Measurements from ENCODE around the gene GLIS2. TPM values are rescaled to one million over a fixed set of nuclear protein-coding genes. Genes with fewer than 3 reads are reported as not detected.

The GLIS2 gene
- total RNA-seq, 1 donor, result under 0.01 TPM

DNA sequence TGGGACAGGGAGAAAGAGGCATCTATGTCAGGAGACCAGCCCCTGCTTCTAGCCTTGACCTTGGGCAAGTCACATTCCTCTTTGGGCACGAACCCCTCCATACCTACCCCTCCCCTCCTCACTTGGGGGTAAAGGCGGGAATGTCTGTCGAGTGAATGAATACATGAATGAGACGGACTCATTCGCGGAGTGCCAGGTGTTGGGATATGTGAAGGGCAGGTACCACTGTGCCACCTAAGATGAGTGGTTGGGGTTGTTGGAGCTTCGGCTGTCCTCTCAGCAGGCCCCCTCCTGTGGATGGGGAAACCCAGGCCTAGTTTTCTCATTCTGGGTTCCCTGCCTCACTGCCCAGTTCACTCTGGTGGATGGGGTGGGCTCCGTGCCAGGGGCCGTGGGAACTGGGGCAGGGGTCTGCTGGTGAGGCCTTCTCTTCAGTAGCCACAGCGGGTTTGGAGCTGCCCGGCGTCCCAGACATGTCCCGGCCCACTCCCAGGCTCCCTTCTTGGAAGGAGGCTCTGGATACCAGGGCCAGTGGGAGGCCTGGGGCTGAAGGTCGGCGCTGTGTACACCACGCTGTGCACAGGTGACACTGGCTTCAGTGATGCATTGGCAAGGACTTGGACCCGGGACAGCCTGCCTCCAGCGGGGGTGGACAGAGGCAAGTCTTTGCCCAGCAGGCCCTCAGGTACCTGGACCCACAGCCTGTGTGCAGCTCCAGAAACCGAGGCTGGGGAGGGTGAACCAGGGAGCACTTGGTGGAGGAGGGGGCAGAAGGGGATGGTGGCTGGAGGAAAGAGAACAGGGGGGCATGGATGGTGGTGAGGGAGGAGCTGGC, 5.6 kb downstream of the GLIS2 start:
- Histone ChIP-seq H3K27me3 (ENCODE audit: insufficient read depth, low read length) (peaks cover 7% of the 10 kb centered on the region), H3K4me1 (ENCODE audit: insufficient read depth, low read length) (peaks cover 17% of the 10 kb centered on the region), H3K4me3 (ENCODE audit: low read length) (no peak overlapping the region)

DNA sequence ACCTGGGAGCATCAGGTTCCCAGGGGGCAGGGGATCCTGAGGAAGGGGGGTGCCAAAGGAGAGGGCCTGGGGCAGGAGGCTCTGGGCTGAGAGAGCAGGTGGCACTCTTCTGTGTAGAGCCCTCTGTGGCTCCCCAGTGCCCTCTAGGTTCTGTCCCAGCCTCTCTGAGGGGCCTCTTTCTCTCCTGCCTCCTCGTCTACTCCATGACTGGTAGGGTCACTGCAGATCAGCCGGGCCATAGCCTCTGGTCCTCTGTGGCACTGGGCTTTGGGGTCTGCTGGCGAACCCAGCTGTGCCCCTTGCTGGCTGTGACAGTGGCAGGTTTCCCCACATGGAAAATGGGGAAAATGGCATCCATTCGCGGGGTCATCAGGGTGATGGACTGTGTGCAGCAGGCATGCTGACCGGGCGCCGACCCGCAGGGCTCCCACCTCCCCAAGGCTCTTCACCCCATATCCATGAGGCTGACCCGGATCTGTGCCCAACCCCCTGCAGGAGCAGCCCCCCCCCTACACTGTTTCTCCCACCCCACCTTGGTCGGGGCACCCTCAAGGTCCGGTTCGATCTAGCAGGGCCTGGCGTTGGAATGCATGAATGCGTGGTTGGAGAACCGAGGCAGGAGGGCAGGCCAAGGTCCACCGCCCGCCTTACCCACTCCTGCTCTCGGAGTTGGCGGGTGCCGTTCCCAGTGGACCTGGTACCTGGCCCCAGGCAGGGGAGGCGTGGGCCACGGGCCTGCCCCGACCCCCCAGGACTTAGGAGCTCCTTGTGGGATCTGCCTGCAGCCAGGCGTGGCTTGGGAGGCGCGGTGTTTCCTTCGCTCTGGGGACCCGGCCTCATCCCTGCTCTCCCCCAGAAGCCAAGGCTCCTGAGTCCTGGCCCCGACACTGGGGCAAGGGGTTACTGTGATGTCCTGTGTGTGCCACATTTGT, 6.5 kb downstream of the GLIS2 start:
- Histone ChIP-seq H3K4me3 (ENCODE audit: low read length) (no peak overlapping the region), H3K27me3 (ENCODE audit: insufficient read depth, low read length) (no peaks in the 10 kb centered on the region), H3K4me1 (ENCODE audit: insufficient read depth, low read length) (peaks cover 13% of the 10 kb centered on the region), H3K9me3 (ENCODE audit: low read depth, low read length) (no peaks in the 10 kb centered on the region)

More for the DNA sequence above, 5.6 kb downstream of the GLIS2 start:
- no peaks in the 10 kb centered on the region for H3K9me3 ChIP-seq (ENCODE audit: low read depth, low read length)

DNA sequence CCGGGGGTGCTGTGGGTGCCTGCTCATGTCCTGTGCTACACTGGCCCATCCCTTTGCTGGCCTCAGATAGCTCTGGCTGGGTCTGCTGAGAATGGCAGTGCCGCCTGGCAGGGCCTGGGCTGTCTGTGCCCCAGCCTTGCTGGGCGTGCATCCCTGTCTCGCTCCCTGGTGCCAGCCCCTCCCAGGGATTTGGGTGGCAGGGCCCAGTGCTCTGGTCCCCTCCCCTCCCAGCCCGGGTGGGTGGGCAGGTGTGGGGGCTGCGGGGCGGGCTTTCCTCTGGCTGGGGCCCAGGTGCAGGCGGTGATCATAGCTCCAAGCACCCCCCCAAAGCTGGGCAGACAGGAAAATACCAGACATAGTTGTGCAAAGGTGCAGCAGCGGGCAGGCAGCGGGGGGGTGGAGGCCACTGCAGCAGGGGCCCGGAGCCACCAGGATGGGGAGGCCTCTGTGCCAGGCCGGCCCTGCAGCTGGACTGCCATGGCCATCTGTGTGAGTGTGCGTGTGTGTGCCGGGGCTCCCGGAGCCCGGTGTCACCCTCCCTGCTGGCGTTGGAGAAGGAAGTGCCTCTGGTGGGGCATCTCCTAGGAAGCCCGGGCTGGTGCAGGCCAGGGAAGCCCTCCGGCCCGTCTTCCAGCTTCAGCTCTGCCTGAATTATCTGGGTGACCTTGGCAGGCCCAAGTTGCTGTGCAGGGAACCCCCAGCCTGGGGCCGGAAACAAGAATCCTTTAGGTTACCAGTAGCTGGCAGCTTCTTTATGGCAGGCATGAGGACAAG, 7.4 kb downstream of the GLIS2 start:
- no peak overlapping the region for H3K4me3 ChIP-seq (ENCODE audit: low read length)
- no peaks in the 10 kb centered on the region for H3K27me3 ChIP-seq (ENCODE audit: insufficient read depth, low read length)
- H3K9me3 ChIP-seq (ENCODE audit: low read depth, low read length), result no peaks in the 10 kb centered on the region
- H3K4me1 ChIP-seq (ENCODE audit: insufficient read depth, low read length), result peaks cover 19% of the 10 kb centered on the region

DNA sequence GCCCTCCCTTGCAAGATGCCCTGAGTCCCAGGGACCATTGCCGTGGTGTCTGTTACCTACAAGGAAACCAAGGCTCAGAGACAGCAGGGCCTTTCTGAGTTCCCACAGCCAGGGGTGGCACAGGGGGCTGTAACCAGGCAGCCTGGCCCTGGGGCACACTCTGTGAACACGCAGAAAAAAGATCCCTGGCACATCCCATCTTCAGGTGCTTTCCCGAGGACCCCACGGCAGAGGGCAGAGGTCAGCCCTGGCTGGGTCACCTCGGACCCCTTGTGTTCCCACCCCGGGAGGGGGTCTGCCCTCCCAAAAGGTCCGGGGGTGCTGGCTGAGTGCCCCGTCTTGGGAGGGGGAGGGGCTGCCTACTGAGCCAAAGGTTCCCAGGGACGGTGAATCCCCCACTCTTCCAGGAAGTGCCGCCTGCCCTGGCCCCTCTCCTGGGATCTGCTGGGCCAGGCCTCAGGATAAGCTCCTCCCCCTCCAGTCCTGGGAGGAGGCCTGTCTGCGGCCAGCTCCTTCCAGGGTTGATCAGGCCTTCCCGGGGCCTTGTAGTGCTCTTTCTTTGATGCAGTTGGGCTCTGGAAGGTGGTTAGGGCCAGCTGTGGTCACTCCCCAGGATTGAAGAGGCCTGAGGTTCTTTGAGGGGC, 8.1 kb downstream of the GLIS2 start:
- Histone ChIP-seq H3K9me3 (ENCODE audit: low read depth, low read length) (no peaks in the 10 kb centered on the region), H3K4me1 (ENCODE audit: insufficient read depth, low read length) (peaks cover 23% of the 10 kb centered on the region), H3K27me3 (ENCODE audit: insufficient read depth, low read length) (no peaks in the 10 kb centered on the region), H3K4me3 (ENCODE audit: low read length) (no peak overlapping the region)

DNA sequence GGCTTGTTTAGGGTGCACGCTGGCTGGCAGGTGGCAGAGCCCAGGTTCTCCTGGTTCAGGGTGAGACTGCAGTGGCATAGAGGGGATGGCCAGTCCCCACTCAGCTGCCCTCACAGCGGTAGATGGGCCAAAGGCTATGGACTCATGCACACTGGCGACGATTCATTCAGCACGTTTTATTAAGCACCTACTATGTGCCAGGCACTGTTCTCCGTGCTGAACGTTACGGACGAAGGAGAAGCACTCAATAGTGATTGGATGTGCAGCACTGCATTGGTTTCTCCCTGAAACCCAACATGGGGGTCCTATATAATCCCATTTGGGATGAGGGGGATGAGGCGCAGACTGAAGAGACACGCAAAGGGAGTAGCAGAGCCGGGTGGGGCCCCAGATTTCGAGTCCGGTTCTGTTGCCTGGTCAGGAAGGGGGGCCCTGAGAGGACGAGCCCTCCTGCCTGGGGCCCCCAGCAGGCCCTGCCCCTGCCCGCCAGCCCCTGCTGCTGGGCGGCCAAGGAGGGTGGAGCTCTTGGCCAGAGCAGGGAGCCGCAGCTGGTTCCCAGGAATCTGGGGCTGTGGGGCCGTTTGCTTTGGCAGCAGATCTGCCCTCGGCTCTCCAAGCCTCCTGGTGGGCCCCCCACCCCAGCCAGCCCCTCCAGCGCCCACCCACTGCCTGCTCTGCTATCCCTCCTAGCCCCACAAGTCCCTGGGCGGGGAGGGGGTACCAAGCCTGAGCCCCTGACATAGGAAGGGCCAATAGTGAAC, 8.8 kb downstream of the GLIS2 start:
- Histone ChIP-seq H3K4me3 (ENCODE audit: low read length) (no peak overlapping the region), H3K9me3 (ENCODE audit: low read depth, low read length) (no peaks in the 10 kb centered on the region), H3K4me1 (ENCODE audit: insufficient read depth, low read length) (peaks cover 16% of the 10 kb centered on the region), H3K27me3 (ENCODE audit: insufficient read depth, low read length) (no peaks in the 10 kb centered on the region)

DNA sequence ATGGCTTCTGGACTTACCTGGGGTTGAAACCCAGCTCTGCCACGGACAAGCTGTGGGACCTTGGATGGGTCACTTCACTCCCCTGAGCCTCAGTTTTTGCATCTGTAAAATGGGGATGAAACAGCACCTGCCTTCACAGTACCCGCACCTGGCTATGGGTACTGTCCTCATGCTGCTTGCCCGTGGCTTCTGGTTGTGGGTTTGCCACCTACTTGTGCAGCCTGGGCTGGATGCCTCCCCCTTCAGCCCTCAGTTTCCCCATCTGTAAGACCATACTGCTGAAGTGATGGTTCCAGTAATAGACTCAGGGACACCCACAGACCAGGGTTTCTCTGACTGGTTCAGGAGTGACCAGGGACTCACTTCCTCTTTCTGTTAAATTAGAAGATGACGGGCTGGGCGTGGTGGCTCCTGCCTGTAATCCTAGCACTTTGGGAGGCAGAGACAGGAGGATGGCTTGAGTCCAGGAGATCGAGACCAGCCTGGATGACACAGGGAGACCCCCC, 9.4 kb downstream of the GLIS2 start:
- H3K9me3 ChIP-seq (ENCODE audit: low read depth, low read length), result no peaks in the 10 kb centered on the region
- H3K4me3 ChIP-seq (ENCODE audit: low read length), result no peak overlapping the region
- H3K27me3 ChIP-seq (ENCODE audit: insufficient read depth, low read length), result no peaks in the 10 kb centered on the region
- H3K4me1 ChIP-seq (ENCODE audit: insufficient read depth, low read length), result peaks cover 15% of the 10 kb centered on the region

DNA sequence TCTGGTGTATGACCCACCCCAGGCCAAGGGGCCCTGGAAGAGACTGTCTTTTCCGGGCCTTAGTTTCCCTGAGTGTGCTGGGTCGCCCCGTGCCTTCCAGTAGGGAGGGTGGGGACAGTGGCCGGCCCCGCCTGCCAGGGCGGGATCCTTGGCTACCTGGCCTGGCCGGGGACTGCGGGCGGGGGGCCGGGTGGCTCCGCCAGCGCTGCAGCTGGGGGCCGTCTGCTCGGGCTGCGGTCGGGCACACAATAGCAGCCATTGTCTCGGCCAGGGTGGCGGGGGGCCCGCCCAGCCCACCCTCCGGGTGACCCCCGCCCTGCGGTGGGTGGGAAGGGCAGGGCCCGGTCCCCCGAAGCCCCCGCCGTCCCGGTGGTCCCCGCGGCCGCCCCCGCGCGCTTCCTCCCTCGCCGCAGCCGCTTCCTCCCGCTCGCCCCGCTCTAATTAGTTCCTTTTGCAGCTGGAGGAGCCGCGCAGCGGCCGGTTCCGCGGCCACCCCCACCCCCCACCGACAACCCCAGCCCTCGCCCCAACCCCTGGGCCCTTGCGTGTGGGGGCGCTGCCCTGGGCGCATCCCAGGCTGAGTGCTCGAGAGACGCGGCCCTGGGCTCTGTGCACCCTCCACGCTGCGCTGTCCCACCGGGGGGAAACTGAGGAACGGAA, 11.6 kb downstream of the GLIS2 start:
- Histone ChIP-seq H3K4me1 (ENCODE audit: insufficient read depth, low read length) (peaks cover 15% of the 10 kb centered on the region), H3K27me3 (ENCODE audit: insufficient read depth, low read length) (no peaks in the 10 kb centered on the region), H3K9me3 (ENCODE audit: low read depth, low read length) (no peaks in the 10 kb centered on the region), H3K4me3 (ENCODE audit: low read length) (peak overlapping the region; percentile 16)

DNA sequence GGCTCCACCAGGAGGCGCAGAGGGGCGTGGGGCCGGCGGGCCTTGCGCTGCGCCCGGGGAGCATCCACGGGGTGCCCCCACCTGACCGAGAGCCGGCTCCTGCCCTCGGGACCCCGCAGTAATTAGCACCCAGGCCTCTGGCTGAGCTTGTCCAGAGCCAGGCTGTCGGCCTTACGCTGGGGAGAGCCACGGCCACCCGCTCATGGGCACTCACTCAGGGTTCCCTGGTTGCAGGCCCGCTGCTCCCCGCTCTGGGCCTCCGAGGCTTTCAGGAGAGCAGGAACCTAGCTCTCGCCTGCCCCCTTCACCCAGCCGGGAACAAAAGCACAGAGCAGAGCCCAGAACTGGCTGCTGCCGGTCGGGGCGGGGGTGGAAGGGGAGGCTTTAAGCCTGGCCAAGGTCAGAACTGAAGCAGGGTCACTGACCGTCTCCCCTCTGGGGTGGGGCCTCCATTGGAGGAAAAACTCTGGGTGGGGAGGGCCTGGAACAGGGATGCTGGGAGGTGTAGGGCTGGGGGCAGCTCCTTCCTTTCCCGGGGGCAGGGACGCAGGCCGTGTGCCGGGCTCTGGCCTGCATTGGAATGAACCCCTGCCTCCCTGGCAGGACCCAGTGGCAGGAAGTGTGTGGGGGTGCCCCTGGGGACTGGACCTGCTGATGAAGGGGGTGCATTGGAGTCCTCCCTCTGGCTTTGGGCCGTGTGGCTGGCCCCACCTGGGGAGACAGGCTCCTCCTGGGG, 12.3 kb downstream of the GLIS2 start:
- peaks cover 15% of the 10 kb centered on the region for H3K4me1 ChIP-seq (ENCODE audit: insufficient read depth, low read length)
- H3K9me3 ChIP-seq (ENCODE audit: low read depth, low read length), result no peaks in the 10 kb centered on the region
- H3K4me3 ChIP-seq (ENCODE audit: low read length), result peak overlapping the region; percentile 16
- no peaks in the 10 kb centered on the region for H3K27me3 ChIP-seq (ENCODE audit: insufficient read depth, low read length)

DNA sequence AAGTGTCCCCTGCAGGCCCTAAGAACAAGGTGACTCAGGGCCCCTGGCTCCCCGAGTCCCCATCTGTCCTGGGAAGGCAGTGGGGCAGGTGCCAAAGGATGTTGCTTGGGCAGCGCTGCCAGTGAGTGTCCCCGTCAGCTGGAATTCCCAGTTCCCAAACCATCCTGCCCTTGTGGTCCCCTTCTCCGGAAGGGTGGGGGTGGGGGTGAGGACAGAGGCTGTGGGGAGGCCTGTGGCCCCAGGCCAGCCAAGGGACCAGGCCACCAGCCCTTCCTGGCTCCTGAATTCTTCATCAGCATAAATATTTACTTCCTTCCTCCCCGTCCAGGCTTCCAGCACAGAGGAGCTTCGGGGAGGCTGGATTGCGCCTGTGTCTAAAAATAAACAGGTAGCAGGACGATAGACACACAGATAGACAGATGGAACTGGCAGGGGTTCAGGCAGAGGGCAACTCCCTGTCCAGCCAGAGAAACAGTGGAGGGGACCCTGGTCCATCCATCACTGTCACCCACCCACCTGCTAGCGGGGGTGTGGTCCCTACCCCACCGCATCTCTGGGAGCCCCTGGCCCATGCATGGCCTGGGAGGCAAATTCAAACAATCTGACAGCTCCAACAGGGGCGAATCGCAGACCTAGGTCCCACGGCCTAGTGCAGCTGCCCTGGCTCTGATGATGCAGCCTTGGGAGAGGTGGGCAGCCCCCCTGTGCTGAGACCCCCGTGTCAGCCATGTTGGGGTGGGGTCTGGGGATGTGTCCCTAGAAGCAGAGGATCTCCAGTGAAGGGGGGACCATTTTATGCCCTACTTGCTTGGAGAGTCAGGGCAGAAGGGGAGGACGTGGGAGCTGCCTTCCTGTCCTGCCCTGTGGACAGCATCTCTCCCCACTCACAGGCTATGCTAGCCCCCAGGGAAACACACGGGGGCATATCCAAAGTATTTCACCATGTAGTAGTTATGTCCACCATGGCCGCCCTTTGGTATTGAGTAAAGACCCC, 13.2 kb downstream of the GLIS2 start:
- Histone ChIP-seq H3K4me3 (ENCODE audit: low read length) (no peak overlapping the region), H3K9me3 (ENCODE audit: low read depth, low read length) (no peaks in the 10 kb centered on the region), H3K4me1 (ENCODE audit: insufficient read depth, low read length) (peaks cover 15% of the 10 kb centered on the region), H3K27me3 (ENCODE audit: insufficient read depth, low read length) (no peaks in the 10 kb centered on the region)

DNA sequence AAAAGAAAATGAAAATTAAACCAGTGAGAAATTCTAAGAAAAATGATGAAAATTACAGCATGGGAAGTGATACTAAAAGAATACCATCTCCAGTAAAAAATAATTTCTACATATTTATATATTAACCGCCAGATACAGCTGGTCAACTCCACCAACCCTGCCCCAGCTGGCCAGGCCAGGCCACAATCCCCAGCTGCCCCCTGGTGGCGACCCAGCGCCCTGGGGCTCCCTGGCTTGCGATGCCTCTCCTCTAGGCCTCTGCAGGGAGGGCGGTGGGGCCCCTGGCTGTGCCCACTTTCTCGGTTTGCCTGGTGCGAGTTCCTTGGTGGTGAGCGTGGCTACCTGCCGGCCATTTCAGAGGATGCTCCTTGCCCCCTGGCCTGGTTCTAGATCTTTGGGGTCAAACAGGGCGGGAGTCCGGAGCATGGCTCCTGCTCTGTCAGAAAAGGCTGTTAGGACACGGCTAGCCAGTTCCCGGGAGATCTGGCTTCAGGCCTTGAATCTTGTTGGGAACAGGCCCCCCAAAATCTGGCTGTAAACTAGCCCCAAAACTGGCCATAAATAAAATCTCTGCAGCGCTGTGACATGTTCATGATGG, 14.5 kb downstream of the GLIS2 start:
- peaks cover 13% of the 10 kb centered on the region for H3K4me1 ChIP-seq (ENCODE audit: insufficient read depth, low read length)
- no peaks in the 10 kb centered on the region for H3K9me3 ChIP-seq (ENCODE audit: low read depth, low read length)
- no peak overlapping the region for H3K4me3 ChIP-seq (ENCODE audit: low read length)
- no peaks in the 10 kb centered on the region for H3K27me3 ChIP-seq (ENCODE audit: insufficient read depth, low read length)

DNA sequence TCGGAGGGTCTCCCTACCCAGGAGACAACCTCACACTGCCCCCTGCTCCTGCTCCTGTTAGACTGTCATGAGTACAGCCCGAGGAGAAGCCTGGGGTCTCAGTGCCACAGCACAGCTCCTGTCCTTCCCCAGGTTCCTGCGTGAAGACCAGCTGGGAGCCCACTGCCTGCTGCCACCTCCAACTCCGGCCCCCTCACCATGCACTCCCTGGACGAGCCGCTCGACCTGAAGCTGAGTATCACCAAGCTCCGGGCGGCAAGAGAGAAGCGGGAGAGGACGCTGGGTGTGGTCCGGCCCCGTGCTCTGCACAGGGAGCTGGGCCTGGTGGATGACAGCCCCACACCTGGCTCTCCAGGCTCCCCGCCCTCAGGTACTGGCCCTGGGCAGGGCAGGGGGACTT, 16.2 kb downstream of the GLIS2 start:
- no peaks in the 10 kb centered on the region for H3K27me3 ChIP-seq (ENCODE audit: insufficient read depth, low read length)
- H3K4me1 ChIP-seq (ENCODE audit: insufficient read depth, low read length), result peaks cover 10% of the 10 kb centered on the region
- no peaks in the 10 kb centered on the region for H3K9me3 ChIP-seq (ENCODE audit: low read depth, low read length)
- no peak overlapping the region for H3K4me3 ChIP-seq (ENCODE audit: low read length)
